C4-2B (cell line): ENCODE results near the gene CELA3A.
"Not testable (repeated sequence)": the region's sequence is repeated elsewhere in the genome, so short reads cannot be mapped to it uniquely, and the experiment has no call there.

Experiments used
- H3K27ac ChIP-seq: fragments of 450-650 bp; 2 replicates; pipeline ENCODE4 v1.5.1; 2017
- ZFX ChIP-seq: fragments of 450-650 bp; IDR thresholded peaks from 2 replicates; pipeline ENCODE4 v1.6.1; 2017
- TF ChIP-seq, protein P1 (sequence below): fragments of 450-650 bp; conservative IDR thresholded peaks from 2 replicates; pipeline ENCODE4 v1.5.1; 2017; ENCODE audit warnings: mild to moderate bottlenecking

CELA3A gene

DNA sequence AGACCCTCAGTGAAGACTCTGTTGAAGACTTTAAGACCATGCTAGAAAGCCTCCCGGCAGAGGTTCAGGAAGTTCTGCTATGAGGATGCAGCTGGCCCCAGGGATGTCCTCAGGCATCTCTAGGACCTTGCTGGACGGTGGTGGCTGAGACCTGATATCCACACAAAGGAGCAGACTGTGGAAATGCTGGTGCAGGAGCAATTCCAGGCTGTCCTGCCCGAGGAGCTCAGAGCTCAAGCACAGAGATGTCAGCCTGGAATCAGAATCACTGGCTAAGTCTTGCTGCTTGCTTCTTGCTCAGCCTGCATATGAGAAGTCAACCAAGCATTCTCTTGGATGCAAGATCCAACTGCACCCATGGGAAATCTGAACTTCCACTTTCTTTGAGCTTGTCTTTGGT is 29.0 kb downstream of the CELA3A start:
- H3K27ac ChIP-seq = no peak overlapping the region
- TF ChIP-seq, protein P1, sequence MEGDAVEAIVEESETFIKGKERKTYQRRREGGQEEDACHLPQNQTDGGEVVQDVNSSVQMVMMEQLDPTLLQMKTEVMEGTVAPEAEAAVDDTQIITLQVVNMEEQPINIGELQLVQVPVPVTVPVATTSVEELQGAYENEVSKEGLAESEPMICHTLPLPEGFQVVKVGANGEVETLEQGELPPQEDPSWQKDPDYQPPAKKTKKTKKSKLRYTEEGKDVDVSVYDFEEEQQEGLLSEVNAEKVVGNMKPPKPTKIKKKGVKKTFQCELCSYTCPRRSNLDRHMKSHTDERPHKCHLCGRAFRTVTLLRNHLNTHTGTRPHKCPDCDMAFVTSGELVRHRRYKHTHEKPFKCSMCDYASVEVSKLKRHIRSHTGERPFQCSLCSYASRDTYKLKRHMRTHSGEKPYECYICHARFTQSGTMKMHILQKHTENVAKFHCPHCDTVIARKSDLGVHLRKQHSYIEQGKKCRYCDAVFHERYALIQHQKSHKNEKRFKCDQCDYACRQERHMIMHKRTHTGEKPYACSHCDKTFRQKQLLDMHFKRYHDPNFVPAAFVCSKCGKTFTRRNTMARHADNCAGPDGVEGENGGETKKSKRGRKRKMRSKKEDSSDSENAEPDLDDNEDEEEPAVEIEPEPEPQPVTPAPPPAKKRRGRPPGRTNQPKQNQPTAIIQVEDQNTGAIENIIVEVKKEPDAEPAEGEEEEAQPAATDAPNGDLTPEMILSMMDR = no peak
- no peak for TF ChIP-seq ZFX

DNA sequence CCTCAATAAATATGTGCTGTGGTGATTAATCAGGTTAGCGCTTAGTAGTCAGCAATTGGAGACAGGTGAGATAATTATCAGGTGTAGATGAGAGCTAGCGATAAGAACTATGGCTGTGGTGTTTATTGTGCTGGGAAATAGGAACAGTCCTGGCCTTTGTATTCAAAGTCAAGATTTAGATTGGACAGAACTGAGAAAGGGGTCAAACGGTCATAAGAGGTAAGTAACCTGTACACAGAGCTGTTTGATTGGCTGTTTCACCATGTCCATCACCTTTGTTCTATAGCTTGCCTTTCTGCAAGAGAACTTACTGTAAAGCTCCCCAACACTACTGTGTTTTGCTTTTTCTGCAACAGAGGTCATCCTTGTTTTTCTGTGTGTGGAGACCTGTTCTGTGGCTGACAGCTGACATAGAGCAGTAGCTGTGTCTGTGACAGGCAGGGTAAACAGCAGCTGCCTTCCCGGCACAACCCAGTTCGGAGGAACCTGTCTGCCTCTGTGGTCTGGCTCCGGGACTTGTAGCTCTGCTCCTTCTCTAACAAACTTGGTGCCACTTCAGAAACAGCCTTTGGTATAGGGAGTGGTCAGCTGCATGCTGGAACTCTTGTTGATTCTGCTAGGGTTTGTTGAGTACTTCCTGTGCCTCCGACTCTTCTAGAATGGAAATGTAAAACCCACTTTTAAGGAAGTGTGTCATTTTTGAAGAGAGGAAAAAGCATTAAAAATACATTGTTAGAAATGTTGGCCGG is 29.9 kb downstream of the CELA3A start:
- H3K27ac ChIP-seq = no peak overlapping the region
- TF ChIP-seq, protein P1 = no peak
- no peak for TF ChIP-seq ZFX

DNA sequence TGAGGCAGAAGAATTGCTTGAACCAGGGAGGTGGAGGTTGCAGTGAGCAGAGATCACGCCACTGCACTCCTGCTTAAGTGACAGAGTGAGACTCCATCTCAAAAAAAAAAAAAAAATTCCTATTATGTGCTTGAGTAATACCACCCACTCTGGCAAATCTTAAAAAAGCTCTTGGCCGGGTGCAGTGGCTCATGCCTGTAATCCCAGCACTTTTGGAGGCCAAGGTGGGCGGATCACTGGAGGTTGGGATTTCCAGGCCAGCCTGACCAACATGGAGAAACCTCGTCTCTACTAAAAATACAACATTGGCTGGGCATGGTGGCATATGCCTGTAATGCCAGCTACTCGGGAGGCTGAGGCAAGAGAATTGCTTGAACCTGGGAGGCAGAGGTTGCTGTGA is 33.4 kb downstream of the CELA3A start:
- not testable (repeated sequence) for H3K27ac ChIP-seq

DNA sequence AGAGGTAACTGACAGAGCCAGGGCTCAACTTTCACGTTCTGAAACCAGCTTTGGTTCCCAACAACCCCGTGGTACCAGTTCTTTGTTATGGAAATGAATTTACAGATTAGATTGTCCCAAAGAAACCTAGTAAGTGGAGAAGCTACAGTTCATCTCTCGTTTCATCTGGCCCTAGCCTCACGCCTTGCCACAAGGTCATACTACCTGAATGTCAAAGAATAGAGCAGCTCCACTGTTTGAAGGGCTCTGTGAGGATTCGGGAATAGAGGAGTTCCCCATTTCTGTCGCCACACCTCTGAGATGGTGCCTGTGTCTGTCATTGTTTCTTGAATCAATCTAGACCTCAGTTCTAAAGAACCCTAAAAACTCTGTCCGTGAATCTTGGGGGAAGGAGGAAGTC is 36.1 kb downstream of the CELA3A start:
- H3K27ac ChIP-seq = no peak overlapping the region
- TF ChIP-seq ZFX = no peak
- TF ChIP-seq, protein P1 = no peak

DNA sequence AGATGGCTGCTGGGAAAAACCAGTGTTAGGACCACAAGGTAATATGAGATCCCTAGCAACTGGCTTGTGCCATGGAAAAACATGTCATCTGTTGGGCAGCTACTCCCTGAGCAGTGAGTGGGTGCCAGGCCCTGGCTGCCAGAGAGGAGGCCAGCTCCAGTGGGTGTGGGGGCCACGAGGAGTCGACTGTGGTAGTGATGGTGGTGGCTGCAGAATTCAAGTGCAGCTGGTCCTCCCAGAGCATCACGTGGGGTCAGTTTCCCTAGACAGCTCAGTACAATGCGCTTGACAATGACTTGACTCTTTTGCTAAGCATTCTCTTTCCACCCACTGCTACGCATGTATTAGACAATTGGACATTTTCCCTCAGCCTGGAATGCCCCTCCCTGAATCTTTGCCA is 36.6 kb downstream of the CELA3A start:
- H3K27ac ChIP-seq = no peak overlapping the region
- TF ChIP-seq, protein P1 = no peak
- no peak for TF ChIP-seq ZFX

DNA sequence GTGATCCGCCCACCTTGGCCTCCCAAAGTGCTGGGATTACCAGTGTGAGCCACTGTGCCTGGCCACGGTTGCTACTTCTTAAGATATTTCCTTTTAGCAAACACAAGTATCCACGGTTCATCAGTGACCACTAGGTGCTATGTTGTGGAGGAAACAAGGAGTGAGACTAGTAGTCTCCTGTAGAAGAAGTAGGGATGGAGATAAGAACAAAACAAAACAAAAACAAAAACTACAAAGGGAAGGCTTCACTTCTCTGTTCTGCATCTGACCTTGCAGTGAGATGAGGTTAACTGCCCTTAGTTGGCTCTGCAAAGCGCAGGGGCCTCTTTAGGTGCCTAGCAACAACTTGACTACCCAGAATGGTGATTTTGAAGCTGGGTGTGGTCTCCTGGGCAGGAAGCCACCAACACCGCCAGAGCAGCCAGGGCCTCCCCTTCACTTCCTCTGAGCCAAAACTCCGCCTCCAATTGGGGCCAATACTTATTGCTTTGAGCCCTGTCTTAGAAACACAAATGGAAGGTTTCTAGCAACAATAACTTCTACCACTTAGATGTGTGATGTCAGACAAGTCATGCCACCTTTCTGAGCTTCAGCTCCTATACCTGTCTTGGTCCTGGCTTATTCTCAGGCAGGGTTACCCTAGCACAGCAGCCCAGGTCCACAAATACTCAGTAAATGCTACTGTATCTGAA is 38.3 kb downstream of the CELA3A start:
- TF ChIP-seq ZFX = no peak
- TF ChIP-seq, protein P1 = no peak
- H3K27ac ChIP-seq = no peak overlapping the region

DNA sequence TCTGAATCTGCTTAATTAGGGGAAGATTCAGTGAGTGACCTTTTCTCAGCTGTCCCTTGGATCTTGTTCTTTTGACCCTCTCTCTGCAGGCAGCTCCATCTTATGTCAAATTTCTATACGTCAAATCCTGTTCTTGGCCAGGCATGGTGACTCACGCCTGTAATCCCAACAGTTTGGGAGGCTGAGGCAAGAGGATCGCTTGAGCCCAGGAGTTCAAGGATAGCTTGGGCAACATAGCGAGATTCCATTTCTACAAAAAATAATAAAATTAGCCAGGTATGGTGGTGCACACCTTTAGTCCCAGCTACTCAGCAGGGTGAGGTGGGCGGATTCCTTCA is 38.8 kb downstream of the CELA3A start:
- no peak overlapping the region for H3K27ac ChIP-seq

More for the DNA sequence above, 38.8 kb downstream of the CELA3A start:
- TF ChIP-seq ZFX = no peak
- TF ChIP-seq, protein P1 = no peak
